Sigmoid colon (tissue), 4 donors: Measurements from ENCODE around the gene SPTBN1.

ENCODE experiments used
- POLR2A ChIP-seq, 2 donors: fragments of 450-650 bp; IDR thresholded peaks; one replicate each; pipeline ENCODE4 v1.6.1; 2016; ENCODE audit warnings: antibody characterized with exemption in 2 of 2, mild to moderate bottlenecking in 2 of 2, moderate library complexity in 2 of 2
- POLR2AphosphoS5 ChIP-seq, 4 donors: sonication (generic); formaldehyde crosslinking; IDR thresholded peaks; one replicate each; pipeline ENCODE4 v1.6.1; 2017; ENCODE audit warnings: antibody characterized with exemption in 4 of 4
- TF ChIP-seq, protein P1 (sequence below), 4 experiments: fragments of 450-650 bp in 3 of 4; fragments of 200-600 bp in 1 of 4; IDR thresholded peaks; one replicate each; pipeline ENCODE4 v1.5.1; 2016 to 2019; ENCODE audit warnings: antibody characterized with exemption in 4 of 4, mild to moderate bottlenecking in 3 of 4, moderate library complexity in 2 of 4

DNA sequence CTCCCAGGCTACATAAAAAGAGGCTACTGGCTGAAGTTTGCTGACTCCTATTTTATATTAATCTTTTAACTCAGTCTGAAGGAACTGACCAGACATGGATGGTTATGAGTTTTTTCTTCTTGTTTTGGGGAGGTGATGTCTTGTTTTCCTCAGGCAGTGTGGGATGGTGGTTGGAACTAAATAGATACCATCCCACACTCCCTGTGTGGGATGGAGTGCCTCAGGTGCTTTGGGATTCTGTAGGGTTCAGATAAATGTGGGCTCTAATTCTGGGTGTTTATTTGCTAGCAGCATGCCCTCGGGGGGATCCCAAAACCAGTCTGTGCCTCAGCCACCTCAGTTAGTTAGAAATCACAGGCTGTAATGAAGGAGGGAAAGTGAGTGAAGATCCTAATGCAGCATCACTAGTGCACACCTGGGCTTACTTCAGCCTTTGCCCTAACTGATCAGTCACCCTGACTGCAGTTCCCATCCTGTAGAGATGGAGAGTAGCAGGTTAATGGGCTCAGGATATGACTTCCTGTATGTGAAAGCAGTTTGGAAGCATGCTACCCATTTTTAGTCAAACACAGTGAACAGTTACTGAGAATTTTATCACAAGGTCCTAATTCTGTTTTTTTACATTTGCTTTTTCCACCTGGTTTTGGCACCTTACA lies 132.2 kb downstream of the SPTBN1 start:
- TF ChIP-seq, protein P1, sequence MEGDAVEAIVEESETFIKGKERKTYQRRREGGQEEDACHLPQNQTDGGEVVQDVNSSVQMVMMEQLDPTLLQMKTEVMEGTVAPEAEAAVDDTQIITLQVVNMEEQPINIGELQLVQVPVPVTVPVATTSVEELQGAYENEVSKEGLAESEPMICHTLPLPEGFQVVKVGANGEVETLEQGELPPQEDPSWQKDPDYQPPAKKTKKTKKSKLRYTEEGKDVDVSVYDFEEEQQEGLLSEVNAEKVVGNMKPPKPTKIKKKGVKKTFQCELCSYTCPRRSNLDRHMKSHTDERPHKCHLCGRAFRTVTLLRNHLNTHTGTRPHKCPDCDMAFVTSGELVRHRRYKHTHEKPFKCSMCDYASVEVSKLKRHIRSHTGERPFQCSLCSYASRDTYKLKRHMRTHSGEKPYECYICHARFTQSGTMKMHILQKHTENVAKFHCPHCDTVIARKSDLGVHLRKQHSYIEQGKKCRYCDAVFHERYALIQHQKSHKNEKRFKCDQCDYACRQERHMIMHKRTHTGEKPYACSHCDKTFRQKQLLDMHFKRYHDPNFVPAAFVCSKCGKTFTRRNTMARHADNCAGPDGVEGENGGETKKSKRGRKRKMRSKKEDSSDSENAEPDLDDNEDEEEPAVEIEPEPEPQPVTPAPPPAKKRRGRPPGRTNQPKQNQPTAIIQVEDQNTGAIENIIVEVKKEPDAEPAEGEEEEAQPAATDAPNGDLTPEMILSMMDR (IDR thresholded peaks at IDR 0.05): no peak
- no peak for TF ChIP-seq POLR2AphosphoS5 (IDR thresholded peaks at IDR 0.05)
- no peak for TF ChIP-seq POLR2A (IDR thresholded peaks at IDR 0.05)
